Left kidney (tissue), 8 donors: ENCODE data around the gene USP17L5. TPM values are rescaled to one million over a fixed set of nuclear protein-coding genes. Genes with fewer than 3 reads are reported as not detected.
A peak's percentile ranks its signal among the peaks of the same experiment; 100 is the strongest.
"Not testable (repeated sequence)": the region's sequence is repeated elsewhere in the genome, so short reads cannot be mapped to it uniquely, and the experiment has no call there.

Experiments
- DNase-seq: peaks from one replicate; pipeline ENCODE4 v3.0.0-alpha.2; 2013
- long read RNA-seq, 8 donors: transcript quantifications; one replicate each; lab custom pipeline, GENCODE V29; 2026
- polyA plus RNA-seq: library from polyadenylated mRNA; unstranded; fragments of 120-200 nt; gene quantifications from one replicate; pipeline ENCODE4 v1.2.1, GENCODE V29; 2013; ENCODE audit not compliant: insufficient read length

The USP17L5 gene, protein sequence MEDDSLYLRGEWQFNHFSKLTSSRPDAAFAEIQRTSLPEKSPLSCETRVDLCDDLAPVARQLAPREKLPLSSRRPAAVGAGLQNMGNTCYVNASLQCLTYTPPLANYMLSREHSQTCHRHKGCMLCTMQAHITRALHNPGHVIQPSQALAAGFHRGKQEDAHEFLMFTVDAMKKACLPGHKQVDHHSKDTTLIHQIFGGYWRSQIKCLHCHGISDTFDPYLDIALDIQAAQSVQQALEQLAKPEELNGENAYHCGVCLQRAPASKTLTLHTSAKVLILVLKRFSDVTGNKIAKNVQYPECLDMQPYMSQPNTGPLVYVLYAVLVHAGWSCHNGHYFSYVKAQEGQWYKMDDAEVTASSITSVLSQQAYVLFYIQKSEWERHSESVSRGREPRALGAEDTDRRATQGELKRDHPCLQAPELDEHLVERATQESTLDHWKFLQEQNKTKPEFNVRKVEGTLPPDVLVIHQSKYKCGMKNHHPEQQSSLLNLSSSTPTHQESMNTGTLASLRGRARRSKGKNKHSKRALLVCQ
- not detected for polyA plus RNA-seq
- long read RNA-seq, donor 1 = 0 reads
- long read RNA-seq, donor 2 = 0 reads
- long read RNA-seq, donor 3 = 0 reads
- long read RNA-seq, donor 4 = 0 reads
- long read RNA-seq, donor 5 = 0 reads
- long read RNA-seq, donor 6 = 0 reads
- long read RNA-seq, donor 7 = 0 reads
- long read RNA-seq, donor 8 = 0 reads

DNA sequence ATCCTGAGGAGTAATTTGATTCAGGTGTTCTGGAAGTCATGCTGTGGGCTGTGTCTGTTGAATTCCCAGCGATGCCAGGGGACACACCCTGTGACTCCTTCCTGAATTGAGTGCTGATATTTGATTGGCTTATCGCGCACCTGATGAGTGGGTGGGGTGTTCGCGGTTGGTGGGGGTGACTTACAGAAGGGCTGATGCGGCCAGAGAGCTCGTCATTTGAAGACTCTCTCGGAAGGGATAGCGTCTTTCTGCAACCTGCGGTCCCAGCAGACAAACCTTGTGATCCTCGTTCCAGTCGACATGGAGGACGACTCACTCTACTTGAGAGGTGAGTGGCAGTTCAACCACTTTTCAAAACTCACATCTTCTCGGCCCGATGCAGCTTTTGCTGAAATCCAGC is at the start of gene USP17L5:
USP17L5 (plus strand) TSS at position 301 of the 400 bp plus-strand sequence; CDS start at position 301, 0 bp downstream.
- DNase-seq = not testable (repeated sequence)

DNA sequence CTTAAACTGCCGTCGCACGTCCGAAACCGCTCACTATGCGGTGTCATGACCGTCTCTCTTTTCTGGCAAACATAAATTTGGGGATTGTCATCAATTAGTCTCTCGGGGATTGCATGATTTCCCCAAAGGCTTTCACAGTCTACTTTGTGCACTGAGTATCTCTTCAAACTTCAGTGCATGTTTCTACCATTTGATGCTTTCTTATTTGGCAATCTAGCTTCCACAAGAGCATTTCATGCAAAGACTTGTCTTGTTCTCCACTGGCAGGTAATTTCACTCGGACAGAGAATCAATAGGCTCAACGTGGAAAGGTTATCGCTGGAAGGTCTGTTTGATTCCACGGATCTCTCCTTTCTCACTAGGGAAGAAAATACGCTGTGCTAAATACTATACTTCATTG is 15.0 kb upstream of the USP17L5 start:
- DNase-seq = not testable (repeated sequence)

DNA sequence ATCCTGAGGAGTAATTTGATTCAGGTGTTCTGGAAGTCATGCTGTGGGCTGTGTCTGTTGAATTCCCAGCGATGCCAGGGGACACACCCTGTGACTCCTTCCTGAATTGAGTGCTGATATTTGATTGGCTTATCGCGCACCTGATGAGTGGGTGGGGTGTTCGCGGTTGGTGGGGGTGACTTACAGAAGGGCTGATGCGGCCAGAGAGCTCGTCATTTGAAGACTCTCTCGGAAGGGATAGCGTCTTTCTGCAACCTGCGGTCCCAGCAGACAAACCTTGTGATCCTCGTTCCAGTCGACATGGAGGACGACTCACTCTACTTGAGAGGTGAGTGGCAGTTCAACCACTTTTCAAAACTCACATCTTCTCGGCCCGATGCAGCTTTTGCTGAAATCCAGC is 14.3 kb upstream of the USP17L5 start, which contains the start of gene USP17L24:
USP17L24 (plus strand) TSS at position 301 of the 400 bp plus-strand sequence; CDS start at position 301, 0 bp downstream.
- not testable (repeated sequence) for DNase-seq

DNA sequence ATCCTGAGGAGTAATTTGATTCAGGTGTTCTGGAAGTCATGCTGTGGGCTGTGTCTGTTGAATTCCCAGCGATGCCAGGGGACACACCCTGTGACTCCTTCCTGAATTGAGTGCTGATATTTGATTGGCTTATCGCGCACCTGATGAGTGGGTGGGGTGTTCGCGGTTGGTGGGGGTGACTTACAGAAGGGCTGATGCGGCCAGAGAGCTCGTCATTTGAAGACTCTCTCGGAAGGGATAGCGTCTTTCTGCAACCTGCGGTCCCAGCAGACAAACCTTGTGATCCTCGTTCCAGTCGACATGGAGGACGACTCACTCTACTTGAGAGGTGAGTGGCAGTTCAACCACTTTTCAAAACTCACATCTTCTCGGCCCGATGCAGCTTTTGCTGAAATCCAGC is 9.6 kb upstream of the USP17L5 start, which contains the start of gene USP17L25:
USP17L25 (plus strand) TSS at position 301 of the 400 bp plus-strand sequence; CDS start at position 301, 0 bp downstream.
- DNase-seq = not testable (repeated sequence)

DNA sequence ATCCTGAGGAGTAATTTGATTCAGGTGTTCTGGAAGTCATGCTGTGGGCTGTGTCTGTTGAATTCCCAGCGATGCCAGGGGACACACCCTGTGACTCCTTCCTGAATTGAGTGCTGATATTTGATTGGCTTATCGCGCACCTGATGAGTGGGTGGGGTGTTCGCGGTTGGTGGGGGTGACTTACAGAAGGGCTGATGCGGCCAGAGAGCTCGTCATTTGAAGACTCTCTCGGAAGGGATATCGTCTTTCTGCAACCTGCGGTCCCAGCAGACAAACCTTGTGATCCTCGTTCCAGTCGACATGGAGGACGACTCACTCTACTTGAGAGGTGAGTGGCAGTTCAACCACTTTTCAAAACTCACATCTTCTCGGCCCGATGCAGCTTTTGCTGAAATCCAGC is 4.8 kb upstream of the USP17L5 start, which contains the start of gene USP17L26:
USP17L26 (plus strand) TSS at position 301 of the 400 bp plus-strand sequence; CDS start at position 301, 0 bp downstream.
- not testable (repeated sequence) for DNase-seq

DNA sequence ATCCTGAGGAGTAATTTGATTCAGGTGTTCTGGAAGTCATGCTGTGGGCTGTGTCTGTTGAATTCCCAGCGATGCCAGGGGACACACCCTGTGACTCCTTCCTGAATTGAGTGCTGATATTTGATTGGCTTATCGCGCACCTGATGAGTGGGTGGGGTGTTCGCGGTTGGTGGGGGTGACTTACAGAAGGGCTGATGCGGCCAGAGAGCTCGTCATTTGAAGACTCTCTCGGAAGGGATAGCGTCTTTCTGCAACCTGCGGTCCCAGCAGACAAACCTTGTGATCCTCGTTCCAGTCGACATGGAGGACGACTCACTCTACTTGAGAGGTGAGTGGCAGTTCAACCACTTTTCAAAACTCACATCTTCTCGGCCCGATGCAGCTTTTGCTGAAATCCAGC is 4.6 kb downstream of the USP17L5 start, which contains the start of gene USP17L27:
USP17L27 (plus strand) TSS at position 301 of the 400 bp plus-strand sequence; CDS start at position 301, 0 bp downstream.
- not testable (repeated sequence) for DNase-seq

DNA sequence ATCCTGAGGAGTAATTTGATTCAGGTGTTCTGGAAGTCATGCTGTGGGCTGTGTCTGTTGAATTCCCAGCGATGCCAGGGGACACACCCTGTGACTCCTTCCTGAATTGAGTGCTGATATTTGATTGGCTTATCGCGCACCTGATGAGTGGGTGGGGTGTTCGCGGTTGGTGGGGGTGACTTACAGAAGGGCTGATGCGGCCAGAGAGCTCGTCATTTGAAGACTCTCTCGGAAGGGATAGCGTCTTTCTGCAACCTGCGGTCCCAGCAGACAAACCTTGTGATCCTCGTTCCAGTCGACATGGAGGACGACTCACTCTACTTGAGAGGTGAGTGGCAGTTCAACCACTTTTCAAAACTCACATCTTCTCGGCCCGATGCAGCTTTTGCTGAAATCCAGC is 9.4 kb downstream of the USP17L5 start, which contains the start of gene USP17L28:
USP17L28 (plus strand) TSS at position 301 of the 400 bp plus-strand sequence; CDS start at position 301, 0 bp downstream.
- not testable (repeated sequence) for DNase-seq

DNA sequence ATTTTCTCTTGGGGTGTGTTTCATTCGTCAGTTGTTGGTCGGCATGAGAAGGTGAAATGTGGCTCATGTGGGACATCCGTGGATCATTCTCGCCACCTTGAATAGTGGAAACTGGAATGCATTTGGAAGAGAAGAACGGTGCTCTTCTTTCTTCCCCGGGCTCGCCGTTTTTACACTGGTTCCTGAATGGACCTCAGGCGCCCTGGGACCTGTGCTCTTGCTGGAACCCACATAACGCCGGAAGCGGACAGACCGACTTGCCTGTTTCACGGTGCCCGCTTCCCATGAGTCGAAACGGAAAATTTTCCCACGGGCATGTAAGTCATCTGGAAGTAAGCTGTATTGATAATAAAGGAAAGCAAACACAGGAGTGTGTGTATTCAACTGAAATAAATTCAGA is 11.7 kb downstream of the USP17L5 start:
- not testable (repeated sequence) for DNase-seq

DNA sequence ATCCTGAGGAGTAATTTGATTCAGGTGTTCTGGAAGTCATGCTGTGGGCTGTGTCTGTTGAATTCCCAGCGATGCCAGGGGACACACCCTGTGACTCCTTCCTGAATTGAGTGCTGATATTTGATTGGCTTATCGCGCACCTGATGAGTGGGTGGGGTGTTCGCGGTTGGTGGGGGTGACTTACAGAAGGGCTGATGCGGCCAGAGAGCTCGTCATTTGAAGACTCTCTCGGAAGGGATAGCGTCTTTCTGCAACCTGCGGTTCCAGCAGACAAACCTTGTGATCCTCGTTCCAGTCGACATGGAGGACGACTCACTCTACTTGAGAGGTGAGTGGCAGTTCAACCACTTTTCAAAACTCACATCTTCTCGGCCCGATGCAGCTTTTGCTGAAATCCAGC is 14.1 kb downstream of the USP17L5 start, which contains the start of gene USP17L29:
USP17L29 (plus strand) TSS at position 301 of the 400 bp plus-strand sequence; CDS start at position 301, 0 bp downstream.
- DNase-seq = not testable (repeated sequence)

DNA sequence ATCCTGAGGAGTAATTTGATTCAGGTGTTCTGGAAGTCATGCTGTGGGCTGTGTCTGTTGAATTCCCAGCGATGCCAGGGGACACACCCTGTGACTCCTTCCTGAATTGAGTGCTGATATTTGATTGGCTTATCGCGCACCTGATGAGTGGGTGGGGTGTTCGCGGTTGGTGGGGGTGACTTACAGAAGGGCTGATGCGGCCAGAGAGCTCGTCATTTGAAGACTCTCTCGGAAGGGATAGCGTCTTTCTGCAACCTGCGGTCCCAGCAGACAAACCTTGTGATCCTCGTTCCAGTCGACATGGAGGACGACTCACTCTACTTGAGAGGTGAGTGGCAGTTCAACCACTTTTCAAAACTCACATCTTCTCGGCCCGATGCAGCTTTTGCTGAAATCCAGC is 23.6 kb downstream of the USP17L5 start, which contains the start of gene USP17L30:
USP17L30 (plus strand) TSS at position 301 of the 400 bp plus-strand sequence; CDS start at position 301, 0 bp downstream.
- not testable (repeated sequence) for DNase-seq

DNA sequence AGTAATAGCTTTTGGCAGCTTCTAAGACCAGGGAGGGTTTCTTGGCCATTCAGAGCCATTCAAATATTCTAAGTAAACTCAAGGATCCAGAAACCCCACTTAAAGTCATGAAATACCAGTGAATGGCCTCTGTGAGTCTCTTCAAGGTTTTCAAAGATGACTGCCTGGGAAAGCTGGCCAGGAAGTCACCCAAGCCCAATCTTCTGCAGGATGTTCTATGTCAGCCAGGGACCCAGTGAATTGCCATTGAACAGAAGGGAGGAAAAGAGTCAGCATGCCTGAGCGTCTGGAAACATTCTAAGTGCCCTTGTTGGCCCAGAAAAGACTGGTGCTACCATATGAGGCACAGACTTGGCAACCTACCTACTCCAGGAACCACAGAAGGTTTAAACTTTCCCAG is 40.7 kb downstream of the USP17L5 start:
- not testable (repeated sequence) for DNase-seq

DNA sequence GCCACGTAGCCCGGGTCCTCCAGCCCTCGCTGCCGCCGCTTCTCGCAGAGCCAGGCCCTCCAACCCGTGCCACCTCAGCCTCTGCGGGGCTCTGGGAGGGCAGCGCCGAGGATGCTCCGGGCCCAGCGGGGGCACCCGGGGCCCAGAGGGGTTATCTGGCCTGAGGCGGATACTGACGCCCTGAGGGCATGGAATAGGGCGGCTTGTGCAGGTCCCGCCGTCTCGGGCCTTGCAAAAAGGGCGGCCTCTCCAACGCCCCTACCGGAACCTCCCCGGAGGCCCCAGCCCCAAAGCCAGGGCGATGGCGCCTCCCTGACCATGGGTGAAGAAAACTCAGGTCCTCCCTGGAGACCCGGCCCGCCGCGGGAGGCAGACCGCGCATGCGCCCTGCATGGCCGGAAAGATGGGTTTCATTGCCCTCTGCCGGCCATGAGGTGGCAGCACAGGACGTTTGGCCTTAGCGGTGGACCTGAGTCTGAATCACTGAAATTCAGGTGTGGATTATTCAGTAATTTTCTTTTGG is 41.9 kb downstream of the USP17L5 start:
- peak; percentile 3 for DNase-seq

DNA sequence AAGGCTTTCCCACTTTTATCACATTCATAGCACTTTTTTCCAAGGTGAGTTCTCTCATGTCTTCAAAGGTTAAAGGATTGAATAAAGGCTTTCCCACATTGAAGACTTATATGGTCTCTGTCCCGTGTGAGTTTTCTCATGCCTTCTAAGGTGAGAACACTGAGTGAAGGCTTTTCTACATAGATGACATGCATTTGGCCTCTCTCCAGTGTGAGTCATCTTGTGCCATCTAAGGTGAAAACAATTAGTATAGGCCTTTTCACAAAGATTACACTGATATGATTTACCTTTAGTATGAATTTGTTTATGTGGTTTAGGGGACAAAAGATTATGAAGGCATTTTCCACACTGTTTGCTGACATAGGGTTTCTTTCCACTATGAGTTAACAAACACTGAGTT is 44.9 kb downstream of the USP17L5 start:
- no peak for DNase-seq

DNA sequence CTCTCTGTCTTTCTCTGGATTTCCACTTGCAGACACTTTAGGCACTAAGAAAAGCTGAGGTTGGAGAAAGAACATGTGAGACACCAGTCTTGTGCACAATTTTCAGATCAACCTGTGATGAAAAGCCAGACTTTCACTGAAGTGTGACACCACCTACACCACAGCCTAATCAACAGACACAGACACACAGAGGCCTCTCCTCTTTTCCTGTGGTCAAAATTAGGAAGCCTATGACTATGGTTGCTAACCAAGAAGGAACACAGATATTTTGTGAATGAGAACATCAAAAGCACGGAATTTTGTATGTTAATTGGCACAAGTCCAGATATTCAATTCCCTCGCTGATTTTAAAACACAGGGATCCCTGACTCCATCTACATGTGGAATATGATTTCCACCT is 49.8 kb downstream of the USP17L5 start:
- DNase-seq = not testable (repeated sequence)

Other genes with a start within 250 kb of the USP17L5 start
- 0.22 TPM for gene FAM90A26, start 169.0 kb upstream of the USP17L5 start, polyA plus RNA-seq
- not detected for gene USP17L10, start 128.7 kb upstream of the USP17L5 start, polyA plus RNA-seq
- not detected for gene USP17L11, start 124.0 kb upstream of the USP17L5 start, polyA plus RNA-seq
- gene USP17L12, start 119.3 kb upstream of the USP17L5 start, polyA plus RNA-seq = not detected
- not detected for gene USP17L13, start 114.5 kb upstream of the USP17L5 start, polyA plus RNA-seq
- not detected for gene USP17L15, start 105.0 kb upstream of the USP17L5 start, polyA plus RNA-seq
- gene USP17L17, start 95.5 kb upstream of the USP17L5 start, polyA plus RNA-seq = not detected
- gene USP17L18, start 90.8 kb upstream of the USP17L5 start, polyA plus RNA-seq = not detected
- not detected for gene USP17L19, start 86.0 kb upstream of the USP17L5 start, polyA plus RNA-seq
- gene USP17L20, start 81.3 kb upstream of the USP17L5 start, polyA plus RNA-seq = not detected
- gene USP17L21, start 76.5 kb upstream of the USP17L5 start, polyA plus RNA-seq = not detected
- not detected for gene USP17L22, start 71.8 kb upstream of the USP17L5 start, polyA plus RNA-seq
- gene USP17L24, start 14.2 kb upstream of the USP17L5 start, polyA plus RNA-seq = not detected
- not detected for gene USP17L25, start 9.5 kb upstream of the USP17L5 start, polyA plus RNA-seq
- not detected for gene USP17L26, start 4.7 kb upstream of the USP17L5 start, polyA plus RNA-seq
- gene USP17L27, start 4.7 kb downstream of the USP17L5 start, polyA plus RNA-seq = not detected
- not detected for gene USP17L28, start 9.5 kb downstream of the USP17L5 start, polyA plus RNA-seq
- gene USP17L29, start 14.2 kb downstream of the USP17L5 start, polyA plus RNA-seq = not detected
- not detected for gene USP17L30, start 23.7 kb downstream of the USP17L5 start, polyA plus RNA-seq
- gene DEFB131A, start 105.0 kb downstream of the USP17L5 start, polyA plus RNA-seq = not detected